ENCODE results near the gene KRT85. TPM values are rescaled to one million over a fixed set of nuclear protein-coding genes. Genes with fewer than 3 reads are reported as not detected.

Gene KRT85
- total RNA-seq, 2 donors from 2014 or later: not detected

- WGBS, 2 experiments (ENCODE audit: insufficient coverage in 1 of 2, insufficient read length in 1 of 2): 86 to 87% methylated on average over 10 to 11 of the region's 11 CpGs
- Mint-ChIP-seq H3K4me3 (no peak overlapping the region), H3K36me3 (ENCODE audit: low read depth) (no peaks in the 10 kb centered on the region), H3K4me1 (no peaks in the 10 kb centered on the region), H3K27me3 (ENCODE audit: insufficient read depth) (peaks cover 8% of the 10 kb centered on the region), H3K9me3 (no peaks in the 10 kb centered on the region), H3K27ac (no peak overlapping the region)
- TF ChIP-seq CTCF (conservative IDR thresholded peaks at IDR 0.05): peak; percentile 76
- peak; percentile 87 for DNase-seq
- Histone ChIP-seq H3K9ac (ENCODE audit: extremely low read depth, low read length, poor library complexity, severe bottlenecking) (no peak overlapping the region), H3K4me3 (ENCODE audit: low read length) (no peak overlapping the region), H3K36me3 (ENCODE audit: control insufficient read depth, insufficient read depth, low read length) (no peaks in the 10 kb centered on the region), H3K27me3 (ENCODE audit: control insufficient read depth, insufficient read depth, low read length, poor library complexity, severe bottlenecking) (peaks cover 1% of the 10 kb centered on the region), H3K9me3 (ENCODE audit: control insufficient read depth, low read length) (no peaks in the 10 kb centered on the region), H3K27ac (ENCODE audit: low read depth, low read length) (no peak overlapping the region), H3K4me1 (ENCODE audit: control insufficient read depth, insufficient read depth, low read length) (no peaks in the 10 kb centered on the region)
Observed at GRCh38 chr12:52362118-52362726, 5.1 kb downstream of the KRT85 start.

- no peaks in the 10 kb centered on the region for H3K36me3 ChIP-seq (ENCODE audit: control insufficient read depth, insufficient read depth, low read length)
- Mint-ChIP-seq H3K4me3 (no peak overlapping the region), H3K27me3 (ENCODE audit: insufficient read depth) (peaks cover 8% of the 10 kb centered on the region), H3K4me1 (no peaks in the 10 kb centered on the region), H3K27ac (no peak overlapping the region), H3K36me3 (ENCODE audit: low read depth) (no peaks in the 10 kb centered on the region), H3K9me3 (no peaks in the 10 kb centered on the region)
- H3K4me3 ChIP-seq (ENCODE audit: low read length): no peak overlapping the region
- no peaks in the 10 kb centered on the region for H3K4me1 ChIP-seq (ENCODE audit: control insufficient read depth, insufficient read depth, low read length)
- 93 to 100% methylated on average over 1 of the region's 1 CpG for WGBS, 2 experiments (ENCODE audit: insufficient coverage in 1 of 2, insufficient read length in 1 of 2)
- H3K9me3 ChIP-seq (ENCODE audit: control insufficient read depth, low read length): no peaks in the 10 kb centered on the region
- H3K27ac ChIP-seq (ENCODE audit: low read depth, low read length): no peak overlapping the region
- H3K9ac ChIP-seq (ENCODE audit: extremely low read depth, low read length, poor library complexity, severe bottlenecking): no peak overlapping the region
- no peaks in the 10 kb centered on the region for H3K27me3 ChIP-seq (ENCODE audit: control insufficient read depth, insufficient read depth, low read length, poor library complexity, severe bottlenecking)
- no peak for TF ChIP-seq CTCF (conservative IDR thresholded peaks at IDR 0.05)
- no peak for DNase-seq
Observed at GRCh38 chr12:52361553-52361952, 5.7 kb downstream of the KRT85 start.

DNA sequence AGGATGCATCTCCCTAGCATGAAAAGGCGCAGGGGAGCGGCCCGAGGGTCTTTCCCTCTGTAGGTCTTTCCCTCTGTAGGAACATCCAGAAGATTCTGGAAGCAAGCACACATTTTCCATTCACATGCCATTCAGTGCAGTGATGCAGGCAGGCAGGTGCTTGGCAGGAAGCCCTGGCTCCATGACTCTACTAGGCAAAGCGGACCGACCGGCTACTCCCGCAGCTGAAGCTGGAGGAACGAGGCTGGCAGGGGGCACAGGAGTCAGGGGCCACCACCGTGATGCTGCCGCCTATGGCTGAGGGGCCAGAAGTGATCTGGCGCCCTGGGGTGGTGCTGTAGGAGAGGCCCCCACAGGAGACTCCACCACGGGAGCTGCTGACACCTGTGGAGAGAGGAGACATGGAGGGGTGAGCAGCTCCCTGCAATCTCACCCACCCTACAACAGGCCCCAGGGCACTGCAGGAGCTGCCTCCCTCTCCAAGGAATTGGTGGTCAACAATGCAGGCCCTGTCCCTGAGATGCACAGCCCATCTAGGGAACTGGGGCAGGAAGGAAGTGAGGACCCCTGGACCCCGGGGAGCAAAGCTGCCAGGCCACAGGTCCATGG lies 6.5 kb downstream of the KRT85 start:
- Histone ChIP-seq H3K9me3 (ENCODE audit: control insufficient read depth, low read length) (no peaks in the 10 kb centered on the region), H3K4me1 (ENCODE audit: control insufficient read depth, insufficient read depth, low read length) (no peaks in the 10 kb centered on the region), H3K27ac (ENCODE audit: low read depth, low read length) (no peak overlapping the region), H3K36me3 (ENCODE audit: control insufficient read depth, insufficient read depth, low read length) (no peaks in the 10 kb centered on the region), H3K9ac (ENCODE audit: extremely low read depth, low read length, poor library complexity, severe bottlenecking) (no peak overlapping the region), H3K27me3 (ENCODE audit: control insufficient read depth, insufficient read depth, low read length, poor library complexity, severe bottlenecking) (no peaks in the 10 kb centered on the region), H3K4me3 (ENCODE audit: low read length) (no peak overlapping the region)
- Mint-ChIP-seq H3K27ac (no peak overlapping the region), H3K4me1 (no peaks in the 10 kb centered on the region), H3K36me3 (ENCODE audit: low read depth) (no peaks in the 10 kb centered on the region), H3K9me3 (no peaks in the 10 kb centered on the region), H3K27me3 (ENCODE audit: insufficient read depth) (peaks cover 8% of the 10 kb centered on the region), H3K4me3 (no peak overlapping the region)
- TF ChIP-seq CTCF (conservative IDR thresholded peaks at IDR 0.05): no peak
- no peak for DNase-seq
- WGBS, 2 experiments (ENCODE audit: insufficient coverage in 1 of 2, insufficient read length in 1 of 2): 89 to 92% methylated on average over 8 to 13 of the region's 13 CpGs
